GM10266 (cell line): ENCODE measurements around the gene PNLIP.

ENCODE experiments used
- DNase-seq: peaks from one replicate; pipeline ENCODE4 v3.0.0; 2012; ENCODE audit errors: extremely low spot score
- CTCF ChIP-seq: IDR thresholded peaks from 2 replicates; pipeline ENCODE4 v1.5.1; 2012; ENCODE audit warnings: mild to moderate bottlenecking, low read depth; ENCODE audit not compliant: control insufficient read depth, insufficient read depth; ENCODE audit errors: missing control alignments

PNLIP gene

GRCh38 chr10:116606061-116606483, 60.3 kb downstream of the PNLIP start:
- no peak for DNase-seq
- no peak for TF ChIP-seq CTCF

GRCh38 chr10:116607336-116607735, 61.6 kb downstream of the PNLIP start:
- no peak for DNase-seq
- no peak for TF ChIP-seq CTCF

GRCh38 chr10:116608686-116609594, 63.2 kb downstream of the PNLIP start:
- no peak for DNase-seq
- no peak for TF ChIP-seq CTCF

GRCh38 chr10:116610443-116611152, 64.9 kb downstream of the PNLIP start:
- no peak for TF ChIP-seq CTCF
- DNase-seq, result no peak

GRCh38 chr10:116611153-116611545, 65.4 kb downstream of the PNLIP start:
- DNase-seq, result no peak
- TF ChIP-seq CTCF, result no peak

- TF ChIP-seq CTCF, result no peak
- no peak for DNase-seq
These were observed 66.5 kb downstream of the PNLIP start for GRCh38 chr10:116612107-116612769.
